GM06990 (cell line): ENCODE measurements around the gene ARAP2.

Experiments used
- DNase-seq: peaks from one replicate; pipeline ENCODE4 v3.0.0-alpha.2; 2011; ENCODE audit not compliant: insufficient read length; ENCODE audit errors: extremely low read depth
- H3K27me3 ChIP-seq: replicated peaks from 2 replicates; pipeline ENCODE4 v1.6.0; 2011; ENCODE audit warnings: low read length; ENCODE audit not compliant: control insufficient read depth, insufficient read depth
- H3K36me3 ChIP-seq: 2 replicates; pipeline ENCODE4 v1.5.1; 2011; ENCODE audit warnings: low read length; ENCODE audit not compliant: control insufficient read depth, insufficient read depth
- H3K4me3 ChIP-seq: replicated peaks from 2 replicates; pipeline ENCODE4 v1.5.1; 2011; ENCODE audit warnings: low read depth, mild to moderate bottlenecking, control low read depth, low read length
- TF ChIP-seq, protein P1 (sequence below): IDR thresholded peaks from 2 replicates; pipeline ENCODE4 v1.5.1; 2011; ENCODE audit warnings: low read length, control low read depth, mild to moderate bottlenecking, inconsistent platforms; ENCODE audit not compliant: insufficient read depth, poor library complexity, severe bottlenecking

Gene ARAP2

DNA sequence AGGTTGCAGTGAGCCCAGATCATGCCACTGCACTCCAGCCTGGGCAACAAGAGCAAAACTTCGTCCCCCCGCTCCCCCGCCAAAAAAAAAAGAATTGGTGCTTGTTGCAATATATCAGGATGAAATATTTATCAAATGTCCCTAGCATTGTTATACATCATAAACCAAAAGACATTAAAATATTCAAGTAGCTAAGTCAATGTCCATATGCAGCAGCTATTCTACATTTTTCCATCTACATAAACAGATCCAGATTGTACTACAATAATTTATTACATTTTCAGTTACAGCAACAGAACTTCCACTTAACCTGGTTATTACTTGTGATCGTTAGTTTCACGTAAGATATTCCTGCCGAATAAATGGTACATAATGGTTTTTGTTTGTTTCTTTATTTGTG, 64.1 kb downstream of the ARAP2 start:
- H3K36me3 ChIP-seq, result no peaks in the 10 kb centered on the region; the same call in 1 of the 2 replicates
- no peak for DNase-seq
- TF ChIP-seq, protein P1, sequence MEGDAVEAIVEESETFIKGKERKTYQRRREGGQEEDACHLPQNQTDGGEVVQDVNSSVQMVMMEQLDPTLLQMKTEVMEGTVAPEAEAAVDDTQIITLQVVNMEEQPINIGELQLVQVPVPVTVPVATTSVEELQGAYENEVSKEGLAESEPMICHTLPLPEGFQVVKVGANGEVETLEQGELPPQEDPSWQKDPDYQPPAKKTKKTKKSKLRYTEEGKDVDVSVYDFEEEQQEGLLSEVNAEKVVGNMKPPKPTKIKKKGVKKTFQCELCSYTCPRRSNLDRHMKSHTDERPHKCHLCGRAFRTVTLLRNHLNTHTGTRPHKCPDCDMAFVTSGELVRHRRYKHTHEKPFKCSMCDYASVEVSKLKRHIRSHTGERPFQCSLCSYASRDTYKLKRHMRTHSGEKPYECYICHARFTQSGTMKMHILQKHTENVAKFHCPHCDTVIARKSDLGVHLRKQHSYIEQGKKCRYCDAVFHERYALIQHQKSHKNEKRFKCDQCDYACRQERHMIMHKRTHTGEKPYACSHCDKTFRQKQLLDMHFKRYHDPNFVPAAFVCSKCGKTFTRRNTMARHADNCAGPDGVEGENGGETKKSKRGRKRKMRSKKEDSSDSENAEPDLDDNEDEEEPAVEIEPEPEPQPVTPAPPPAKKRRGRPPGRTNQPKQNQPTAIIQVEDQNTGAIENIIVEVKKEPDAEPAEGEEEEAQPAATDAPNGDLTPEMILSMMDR, result no peak
- H3K4me3 ChIP-seq, result no peak overlapping the region
- H3K27me3 ChIP-seq, result no peaks in the 10 kb centered on the region

DNA sequence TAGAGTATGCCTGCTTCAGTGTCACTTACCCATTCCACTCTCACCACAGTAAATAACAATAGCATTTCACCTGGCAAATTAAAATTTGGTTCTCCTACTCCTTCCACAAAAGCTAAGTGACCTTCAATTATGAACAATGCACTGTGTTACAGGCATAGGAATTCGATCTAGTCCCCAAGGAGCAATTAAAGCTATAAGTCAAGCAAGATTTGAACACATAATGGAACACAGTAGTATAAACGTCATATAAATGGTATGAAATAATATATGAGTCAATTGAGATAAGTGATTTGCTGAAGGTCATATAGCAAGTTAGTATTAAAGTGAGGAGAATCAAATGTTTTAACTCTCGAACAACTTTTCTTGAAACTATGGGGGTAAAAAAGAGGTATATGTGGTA, 65.8 kb downstream of the ARAP2 start:
- Histone ChIP-seq H3K4me3 (no peak overlapping the region), H3K36me3 (no peaks in the 10 kb centered on the region; the same call in 1 of the 2 replicates), H3K27me3 (no peaks in the 10 kb centered on the region)
- TF ChIP-seq, protein P1, result no peak
- DNase-seq, result no peak

DNA sequence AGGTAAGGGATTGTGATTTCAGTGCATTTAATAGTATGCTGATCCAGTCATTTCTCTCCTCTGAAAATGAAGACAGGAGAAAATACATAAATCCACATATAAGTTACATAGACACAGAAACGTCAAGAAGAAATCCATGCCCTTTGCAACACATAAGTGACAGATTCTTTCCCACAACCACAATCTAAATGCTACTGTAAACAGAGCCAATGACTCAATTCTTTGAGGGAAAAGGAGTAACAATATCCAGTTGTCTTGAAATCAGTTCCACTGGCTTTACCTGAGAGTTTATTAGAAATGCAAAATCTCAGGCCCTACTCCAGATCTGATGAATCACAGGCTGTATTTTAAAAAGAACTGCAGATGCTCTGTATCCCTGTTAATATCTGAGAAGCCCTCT, 66.4 kb downstream of the ARAP2 start:
- DNase-seq, result no peak
- Histone ChIP-seq H3K4me3 (no peak overlapping the region), H3K27me3 (no peaks in the 10 kb centered on the region), H3K36me3 (no peaks in the 10 kb centered on the region; the same call in 1 of the 2 replicates)
- TF ChIP-seq, protein P1, result no peak

DNA sequence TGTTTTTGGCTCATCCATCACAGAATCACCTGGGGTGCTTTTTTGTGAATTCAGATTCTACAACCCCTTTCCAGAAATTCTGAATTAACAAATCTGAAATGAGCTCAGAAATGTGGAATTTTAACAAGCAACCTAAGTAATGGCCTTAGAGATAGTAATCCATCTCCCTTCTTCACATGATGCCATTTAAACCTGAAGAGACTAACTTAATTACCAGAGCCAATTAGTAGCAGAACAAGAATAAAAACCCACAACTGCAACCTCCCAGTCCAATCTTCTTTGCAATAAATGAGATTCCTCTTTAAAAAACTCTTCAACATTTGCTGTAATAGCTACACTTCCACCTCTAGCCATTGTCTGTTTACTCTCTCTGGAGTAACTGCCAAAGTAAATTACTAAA, 69.7 kb downstream of the ARAP2 start:
- no peak for DNase-seq
- H3K27me3 ChIP-seq, result no peaks in the 10 kb centered on the region
- H3K36me3 ChIP-seq, result no peaks in the 10 kb centered on the region; the same call in 1 of the 2 replicates
- H3K4me3 ChIP-seq, result no peak overlapping the region
- TF ChIP-seq, protein P1, result no peak

DNA sequence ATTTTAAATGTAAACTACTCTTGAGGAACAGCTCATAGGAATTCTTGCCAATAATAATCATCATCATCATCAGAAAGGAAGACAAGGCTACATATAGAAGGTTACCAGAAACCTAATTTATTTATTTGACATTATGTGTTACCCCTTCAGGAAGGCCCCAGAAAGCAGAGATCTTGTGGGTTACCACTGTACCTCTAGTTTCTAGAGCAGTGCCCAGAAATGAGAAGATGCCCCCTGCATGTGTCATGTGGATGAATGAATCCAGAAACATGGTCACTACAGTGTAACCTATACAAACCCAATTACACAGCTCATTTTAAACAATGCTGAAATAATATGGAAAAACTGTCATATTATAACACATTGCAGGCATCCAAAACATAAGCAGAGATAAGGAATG, 70.4 kb downstream of the ARAP2 start:
- no peaks in the 10 kb centered on the region for H3K27me3 ChIP-seq
- H3K4me3 ChIP-seq, result no peak overlapping the region
- DNase-seq, result no peak
- no peaks in the 10 kb centered on the region; the same call in 1 of the 2 replicates for H3K36me3 ChIP-seq
- TF ChIP-seq, protein P1, result no peak

DNA sequence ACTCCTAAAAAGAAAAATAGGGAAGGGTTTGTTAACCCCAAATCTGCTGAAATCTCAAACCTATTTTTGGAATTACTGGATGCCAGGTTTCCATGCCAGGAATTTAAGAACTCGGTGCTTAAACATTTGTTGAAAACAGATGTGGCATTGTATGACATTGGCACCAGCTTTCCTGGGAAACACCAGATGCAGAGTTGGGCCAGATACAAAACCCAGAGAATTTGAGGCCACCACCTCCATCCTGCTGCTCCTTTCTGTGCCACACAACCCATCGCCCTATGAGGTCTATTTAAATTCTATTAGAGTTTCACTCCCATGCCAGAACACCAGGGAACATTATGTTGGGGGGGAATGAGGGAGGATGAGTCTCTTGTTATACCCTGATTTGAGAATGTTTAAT, 71.7 kb downstream of the ARAP2 start:
- no peak overlapping the region for H3K4me3 ChIP-seq
- TF ChIP-seq, protein P1, result no peak
- no peaks in the 10 kb centered on the region; the same call in 1 of the 2 replicates for H3K36me3 ChIP-seq
- H3K27me3 ChIP-seq, result no peaks in the 10 kb centered on the region
- DNase-seq, result no peak
